Endometrium (tissue), 2 donors: Measurements from ENCODE around the gene MLLT10.

Source experiments
- FAIRE-seq: peaks from 2 replicates; lab custom pipeline; 2012; peaks lifted over from hg19 to GRCh38; lab: Jason Lieb, UNC
- donor health status: control.
- donor health status: control.

Gene MLLT10

DNA sequence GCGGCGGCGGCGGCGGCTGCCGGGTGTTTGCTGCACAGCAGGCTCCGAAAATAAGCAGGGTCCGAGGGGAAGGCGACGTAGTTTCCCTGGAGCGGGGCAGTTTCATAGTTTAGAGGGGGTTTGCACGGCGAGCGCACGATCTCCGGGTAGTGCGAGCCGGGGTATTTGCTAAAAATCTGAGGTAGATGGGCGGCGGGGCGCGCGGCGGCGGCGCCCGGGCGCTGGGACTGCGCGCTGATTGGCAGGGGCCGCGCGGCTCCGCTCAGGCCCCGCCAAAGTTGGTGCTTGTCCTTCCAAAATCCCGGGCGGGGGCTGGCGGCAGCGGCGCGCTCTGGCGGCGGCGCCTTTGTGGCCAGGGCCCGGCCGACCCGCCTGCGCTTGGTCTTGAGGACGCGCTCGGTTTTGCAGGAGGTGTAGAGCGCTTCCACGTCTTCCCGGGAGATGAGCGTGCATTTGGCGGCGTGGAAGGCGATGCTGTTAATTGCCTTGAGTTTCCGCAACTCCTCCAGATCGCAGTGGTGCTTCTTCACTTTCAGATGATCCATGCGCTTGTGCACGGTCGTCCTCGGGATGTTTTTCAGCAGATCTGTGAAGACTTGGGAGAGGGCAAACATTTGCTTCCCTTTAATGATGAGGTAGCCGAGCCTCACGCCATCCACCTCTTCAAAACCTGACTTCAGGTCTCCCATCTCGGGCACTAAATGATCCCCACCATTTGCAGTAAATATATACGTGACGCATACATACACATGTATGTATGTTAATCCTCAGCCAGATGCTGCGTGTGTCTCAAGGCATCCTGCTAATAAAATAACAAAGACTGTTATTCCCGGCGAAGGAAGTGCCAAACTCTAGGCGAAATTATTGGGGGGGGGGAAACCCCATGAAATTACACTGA lies 16.6 kb upstream of the MLLT10 start:
- no peak for FAIRE-seq

DNA sequence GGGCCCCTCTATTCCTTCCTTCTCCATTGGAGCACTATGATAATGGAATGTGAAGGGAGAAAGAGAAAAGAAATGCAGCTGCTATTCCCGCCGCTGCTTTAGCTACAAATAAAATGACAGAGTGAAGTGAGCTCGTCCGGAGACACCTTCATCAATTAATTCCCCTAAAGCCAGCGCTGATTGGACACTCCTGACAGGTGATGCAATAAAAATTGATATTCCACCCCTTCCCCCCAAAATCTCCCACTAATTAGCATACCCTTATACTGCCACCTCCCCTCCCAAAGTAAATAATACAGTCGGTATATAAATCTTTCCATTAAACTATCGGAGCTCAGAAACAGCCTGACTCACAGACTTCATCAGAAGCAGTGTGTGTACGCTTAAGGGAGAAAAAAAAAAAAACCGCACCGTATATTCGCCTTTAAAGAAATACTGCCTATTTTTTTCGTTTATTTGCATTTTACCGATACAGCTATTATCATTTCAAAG lies 15.8 kb upstream of the MLLT10 start:
- no peak for FAIRE-seq

DNA sequence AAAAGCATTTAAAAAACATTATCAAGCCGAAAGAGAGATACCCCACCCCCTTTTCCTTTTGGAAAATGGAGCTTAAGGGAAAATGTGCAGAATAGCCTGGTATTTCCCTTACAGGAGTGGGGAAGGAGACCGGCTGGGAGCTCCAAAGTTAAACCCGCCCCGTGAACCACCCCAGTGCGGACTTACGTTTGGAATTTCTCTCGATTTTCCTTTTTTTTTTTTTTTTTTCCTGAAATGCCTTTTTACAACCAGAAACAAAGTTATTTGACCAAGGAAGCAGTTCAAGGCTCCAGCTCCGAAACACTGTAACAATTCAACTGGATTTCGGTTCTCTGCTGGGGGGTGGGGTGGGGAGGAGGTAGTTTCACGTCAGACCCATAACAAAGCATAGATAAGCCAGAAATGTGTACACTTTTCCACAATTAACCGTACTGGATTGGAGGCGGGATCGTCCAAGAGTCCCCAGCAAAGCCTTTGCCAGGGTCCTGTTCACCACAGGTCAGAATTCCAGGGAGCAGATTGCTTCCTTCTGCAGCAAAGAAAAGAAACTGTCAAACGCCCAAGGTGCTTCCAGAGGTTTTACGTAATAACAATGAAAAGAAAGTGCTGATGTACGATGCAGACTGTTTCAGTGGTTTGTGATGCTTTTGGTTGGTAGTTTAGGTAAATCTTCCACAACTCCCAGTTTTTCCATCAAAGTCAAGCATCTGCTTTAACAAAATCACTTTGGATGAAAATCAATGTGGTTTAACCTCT lies 15.2 kb upstream of the MLLT10 start:
- FAIRE-seq = no peak

DNA sequence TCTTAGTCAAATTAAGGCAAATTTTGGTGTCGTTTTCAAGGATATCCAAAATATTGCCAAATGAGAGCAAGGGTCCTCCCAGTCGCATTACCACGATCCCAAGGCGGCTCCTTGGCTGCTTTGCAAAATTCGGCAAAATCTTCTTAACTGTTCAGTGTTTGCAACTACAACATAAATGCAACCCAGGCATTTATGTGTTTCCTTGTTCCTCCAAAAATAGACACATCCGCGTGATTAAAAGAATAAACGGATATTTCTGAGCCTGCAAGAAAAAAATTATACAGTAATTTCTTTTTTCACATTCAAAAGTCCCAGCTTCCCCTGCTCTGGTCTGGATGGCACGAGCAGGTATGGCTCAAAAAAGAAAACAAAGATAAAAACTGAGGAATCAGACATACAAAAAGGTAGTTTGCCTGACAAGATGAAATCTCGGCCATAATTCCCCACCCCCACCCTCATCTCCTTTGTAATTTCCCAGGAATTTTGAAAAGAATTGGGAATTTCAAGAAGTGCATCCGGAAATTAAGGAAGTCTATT lies 14.6 kb upstream of the MLLT10 start:
- no peak for FAIRE-seq

DNA sequence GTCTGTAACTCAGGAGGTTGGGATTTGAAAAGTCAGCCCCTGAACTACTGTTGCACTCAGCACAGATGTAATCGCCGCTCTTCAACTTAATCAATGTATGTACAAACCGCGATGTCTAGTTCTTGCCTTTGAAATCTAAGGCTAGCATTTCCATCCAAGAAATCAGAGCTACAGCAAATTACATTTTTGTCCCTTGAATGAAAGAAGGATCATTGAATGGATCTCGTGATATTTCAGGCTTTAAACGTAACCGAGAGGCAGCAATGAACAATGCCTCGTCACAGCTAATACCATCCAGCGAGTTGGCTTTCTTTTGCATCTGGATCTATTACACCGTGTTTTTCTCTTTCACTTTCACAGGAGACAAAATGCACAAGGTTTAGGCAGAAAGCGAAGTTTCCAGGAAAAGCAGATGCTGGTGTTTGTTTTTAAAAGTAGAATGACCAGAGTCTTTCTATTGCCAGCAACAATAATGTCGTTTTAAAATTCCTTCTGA lies 14.0 kb upstream of the MLLT10 start:
- FAIRE-seq = no peak

DNA sequence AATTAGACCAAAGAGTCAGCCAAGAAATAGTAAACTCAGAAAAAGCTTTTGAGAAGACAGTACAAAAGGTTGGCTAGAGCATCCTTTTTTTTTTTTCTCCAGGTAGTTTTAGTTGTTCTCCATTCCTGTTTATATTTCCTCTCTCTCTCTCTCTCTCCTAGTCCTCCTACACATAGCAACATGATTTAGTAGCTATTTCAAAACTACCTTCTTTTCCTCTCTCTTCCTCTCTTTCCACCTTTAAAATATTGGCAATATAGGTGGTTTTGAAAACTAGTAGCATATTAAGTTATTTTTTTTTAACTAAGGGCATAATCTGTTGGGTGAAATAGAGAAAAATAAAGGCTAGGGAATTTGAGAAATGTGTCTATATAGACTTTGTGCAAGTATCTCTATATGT lies 13.5 kb upstream of the MLLT10 start:
- FAIRE-seq = no peak

DNA sequence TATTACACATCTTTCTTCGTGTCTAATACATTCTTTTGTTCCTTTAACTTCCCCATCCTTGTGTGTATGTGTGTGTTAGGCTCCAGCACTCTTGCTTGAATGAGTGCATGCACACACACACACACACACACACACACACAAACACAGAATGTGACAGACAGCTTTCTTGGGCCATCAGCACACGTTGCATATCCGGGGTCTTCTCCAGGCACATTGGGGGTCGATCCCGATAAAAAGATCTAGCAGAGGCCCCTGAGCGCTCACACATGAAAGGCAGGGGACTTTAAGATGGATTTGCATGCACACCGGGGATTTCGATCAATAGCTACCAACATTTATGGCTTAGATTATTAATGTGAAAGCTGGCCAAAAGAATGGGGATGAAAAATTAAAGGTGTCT lies 13.1 kb upstream of the MLLT10 start:
- no peak for FAIRE-seq

DNA sequence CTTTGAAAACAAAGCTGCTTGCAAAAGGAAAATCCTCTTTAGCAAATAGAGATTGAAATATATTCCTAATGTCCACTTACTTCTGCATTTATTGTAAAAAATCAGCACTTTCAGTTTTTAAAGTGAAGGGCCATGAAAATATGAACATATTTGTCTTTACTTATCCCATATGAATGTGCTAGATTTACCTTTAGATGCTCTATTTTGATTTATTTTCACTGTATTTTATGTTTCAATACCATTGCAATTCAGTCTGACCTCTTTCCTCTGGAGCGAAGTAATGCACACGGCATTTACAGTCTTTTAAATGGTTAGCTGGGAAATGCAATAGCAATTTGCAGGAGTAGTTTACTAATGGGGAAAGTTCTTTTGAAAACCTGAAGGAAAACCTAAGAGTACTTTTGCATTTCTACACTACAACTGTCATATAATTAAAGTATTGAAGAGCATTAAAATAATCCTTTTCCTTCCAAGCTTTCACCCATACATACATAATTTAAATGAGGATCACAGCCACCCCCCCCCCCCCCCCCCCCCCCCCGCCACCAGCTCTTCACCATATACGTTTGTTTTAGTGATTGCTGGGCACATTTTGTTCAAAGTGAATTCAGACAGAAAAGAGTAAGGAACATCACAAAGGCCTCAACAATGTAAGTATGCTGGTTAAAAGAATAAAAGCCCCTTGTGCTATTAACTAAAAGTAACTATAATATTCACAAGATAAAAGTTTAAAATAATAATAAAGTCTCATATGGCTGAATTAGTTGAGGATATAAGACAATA lies 12.1 kb upstream of the MLLT10 start:
- no peak for FAIRE-seq

DNA sequence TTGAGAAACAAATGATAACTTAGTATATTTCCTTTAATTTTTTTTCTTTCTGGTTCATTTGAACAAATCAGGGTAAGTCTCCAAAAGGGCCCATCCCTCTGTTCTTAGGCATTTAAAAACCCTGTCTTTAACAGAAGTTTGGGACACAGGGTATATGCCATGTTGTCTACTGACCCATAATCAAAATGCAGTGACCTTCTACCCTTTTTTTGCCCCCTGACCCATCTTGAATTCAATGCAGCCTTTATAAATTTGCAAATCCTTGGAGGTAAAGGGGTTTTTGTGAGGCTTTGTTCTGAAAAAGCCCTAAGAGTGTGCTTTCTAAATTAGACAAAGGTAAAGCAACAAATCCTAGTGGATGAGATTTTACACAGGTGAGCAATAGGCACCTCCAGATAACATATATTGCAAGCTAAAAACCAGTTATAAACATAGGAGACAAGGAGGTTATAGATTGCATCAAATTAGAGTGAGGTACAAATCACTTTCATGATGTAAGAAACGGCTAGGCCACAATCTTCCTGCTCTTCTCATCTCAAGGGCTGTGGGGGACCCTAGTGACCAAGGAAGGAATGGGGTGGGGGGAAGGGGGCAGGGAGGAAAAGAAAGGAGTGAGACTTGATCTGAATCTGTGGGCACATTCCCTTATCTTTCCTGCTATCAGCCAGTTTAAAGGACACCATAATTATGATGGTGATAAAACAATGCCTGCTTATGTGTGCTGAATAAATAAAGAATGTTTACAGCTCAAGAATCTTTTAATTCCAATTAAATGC lies 11.2 kb upstream of the MLLT10 start:
- no peak for FAIRE-seq

DNA sequence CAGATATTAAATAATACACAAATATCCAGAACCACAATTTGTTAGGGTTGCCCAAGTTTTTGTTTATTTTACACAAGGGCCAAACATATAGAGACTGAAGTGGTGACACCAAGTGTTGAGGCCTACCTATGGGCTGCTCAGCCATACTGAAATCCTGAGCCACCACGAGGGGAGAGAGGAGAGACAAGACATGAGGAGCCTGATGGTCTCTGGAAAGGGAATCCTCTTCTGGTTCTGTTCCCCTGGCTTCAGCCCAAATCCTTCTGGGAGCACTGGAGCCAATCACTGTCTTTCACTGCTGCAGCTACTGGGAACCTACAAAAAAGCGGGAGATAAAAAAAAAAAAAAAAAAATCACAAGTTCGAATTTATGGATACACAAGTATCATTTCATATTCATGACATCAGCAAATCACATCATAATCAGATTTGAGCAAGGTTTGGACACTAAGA lies 10.4 kb upstream of the MLLT10 start:
- FAIRE-seq = no peak

DNA sequence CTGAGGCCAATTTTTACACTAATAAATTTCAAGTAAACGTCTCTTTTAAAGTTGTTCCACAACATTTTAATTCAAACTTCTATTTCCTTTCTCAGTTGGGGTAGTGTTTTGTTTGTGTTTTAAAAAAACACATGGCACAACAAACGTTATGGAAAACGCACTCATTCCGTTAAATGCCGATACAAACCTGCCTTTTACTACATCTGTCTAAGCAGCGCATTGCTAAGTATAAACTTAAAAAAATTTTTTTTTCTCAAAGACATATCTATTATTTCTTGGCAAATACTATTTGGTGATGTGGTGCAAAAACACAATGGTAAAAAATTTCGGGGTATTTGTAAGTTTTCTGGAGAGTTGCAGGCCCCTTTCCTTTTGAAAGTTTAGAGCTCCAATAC lies 9.9 kb upstream of the MLLT10 start:
- FAIRE-seq = no peak

DNA sequence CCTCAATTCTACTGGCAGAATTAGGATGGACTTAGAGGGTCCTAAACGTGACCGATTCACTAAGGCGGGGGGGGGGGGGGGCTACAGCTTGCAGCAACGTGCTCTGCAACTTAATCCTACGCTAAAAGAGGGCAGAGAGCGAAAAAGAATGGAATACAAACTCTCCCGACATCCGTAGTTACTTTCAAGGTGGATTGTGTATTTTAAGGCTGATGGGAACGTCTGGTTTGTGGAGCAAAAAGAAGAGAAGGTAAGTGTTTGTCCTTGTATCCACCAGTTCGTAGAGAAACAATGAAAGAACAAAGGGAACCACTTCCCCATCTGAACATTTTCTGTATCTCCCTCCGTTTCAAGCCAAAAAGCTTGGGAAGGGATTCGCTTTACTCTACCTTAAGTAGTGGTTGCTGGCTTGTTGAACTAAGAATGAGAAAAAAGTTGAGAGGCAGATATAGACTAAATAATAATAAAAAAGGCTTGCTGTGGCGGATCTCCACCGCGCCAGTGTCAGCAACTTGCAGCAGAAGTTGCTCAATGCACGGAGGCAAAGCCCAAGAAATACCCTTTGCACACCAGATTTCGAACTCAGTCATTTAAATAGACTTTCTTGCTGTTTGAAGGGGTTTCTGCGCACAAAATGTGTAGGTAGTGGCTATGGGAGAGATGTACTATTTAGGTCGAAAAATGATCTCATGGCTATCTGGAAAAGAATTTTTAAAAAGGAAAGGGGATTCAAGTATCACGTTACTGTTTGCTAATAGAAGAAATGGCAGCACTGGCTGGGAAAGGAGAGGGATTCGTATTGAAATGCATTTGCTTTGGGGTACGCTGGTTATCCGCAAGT lies 9.3 kb upstream of the MLLT10 start:
- no peak for FAIRE-seq

DNA sequence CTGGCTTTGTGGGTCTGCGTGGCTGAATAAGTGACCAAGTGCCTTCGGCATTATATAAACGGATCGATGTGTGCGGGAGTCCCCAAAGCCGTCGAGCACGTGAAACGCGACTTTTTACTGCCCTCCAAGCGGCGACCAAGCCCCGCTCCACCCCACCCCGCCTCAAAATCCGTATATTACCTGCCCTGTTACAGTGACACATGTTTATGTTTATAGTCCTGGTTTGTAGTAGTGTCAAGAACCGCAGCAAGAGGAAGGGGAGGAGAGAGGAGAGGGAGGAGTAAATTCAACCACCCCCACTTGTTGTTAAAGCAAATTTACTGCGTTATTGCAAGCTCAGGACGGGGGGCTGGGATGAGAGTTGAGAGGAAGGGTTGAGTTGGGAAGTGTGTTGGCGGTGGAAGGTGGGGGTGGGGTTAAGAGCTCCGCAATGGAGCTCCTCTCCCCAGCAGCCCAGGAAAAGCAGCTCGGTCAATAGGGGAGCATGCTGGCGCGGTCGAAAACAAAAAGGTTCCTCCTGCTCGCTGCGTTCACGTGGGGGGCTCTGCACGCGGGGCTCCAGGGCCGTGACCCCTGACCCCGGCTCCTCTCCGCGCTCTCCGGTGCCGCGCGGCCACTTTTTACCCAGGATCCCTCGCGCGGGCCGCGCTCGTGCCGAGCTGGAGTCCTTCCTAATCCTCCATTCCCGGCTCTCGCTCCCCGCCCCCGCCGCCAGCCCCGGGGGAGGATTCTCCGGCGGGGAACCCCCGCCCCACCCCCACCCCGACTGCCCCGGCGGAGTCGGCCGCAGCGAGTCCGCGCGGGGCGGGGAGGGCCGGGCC lies 8.5 kb upstream of the MLLT10 start, which contains the start of gene SKIDA1:
TSS of gene SKIDA1 (minus strand) at position 316 of the 821 bp plus-strand sequence. CDS start 7,860 bp downstream, outside the sequence.
- FAIRE-seq = peak; percentile 79

DNA sequence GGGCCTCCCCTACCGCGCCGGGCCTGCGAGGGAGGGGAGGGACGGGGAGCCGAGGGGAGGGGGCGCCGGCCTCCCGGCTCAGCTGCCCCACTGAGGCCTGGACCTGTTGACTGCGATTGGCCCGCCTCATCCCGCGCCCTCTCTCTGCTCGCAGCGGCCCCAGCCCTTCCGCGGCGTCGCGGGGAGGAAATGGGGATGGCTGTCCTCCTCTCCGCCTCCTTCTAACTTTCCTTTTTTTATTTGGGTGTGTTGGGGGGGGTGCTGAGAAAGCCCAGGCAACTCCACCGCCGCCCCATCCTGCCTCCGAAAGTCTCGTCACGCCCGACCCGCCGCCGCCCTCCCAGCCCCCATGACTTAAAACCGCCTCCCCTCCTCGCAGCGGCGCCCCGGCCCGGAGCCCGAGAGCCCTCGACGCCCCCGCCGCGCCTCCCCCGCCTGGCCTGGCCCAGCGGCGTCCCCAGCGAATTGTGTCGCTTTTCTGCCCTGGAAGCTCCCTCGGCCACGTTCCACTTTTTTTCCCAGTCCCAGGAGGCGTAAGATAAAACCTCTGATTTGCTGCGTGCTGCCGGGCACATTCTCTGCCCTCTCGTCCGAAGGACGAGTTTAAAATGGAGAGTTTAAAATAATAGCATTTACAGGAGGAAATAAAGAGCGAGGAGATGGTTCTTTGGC lies 7.7 kb upstream of the MLLT10 start:
- no peak for FAIRE-seq

DNA sequence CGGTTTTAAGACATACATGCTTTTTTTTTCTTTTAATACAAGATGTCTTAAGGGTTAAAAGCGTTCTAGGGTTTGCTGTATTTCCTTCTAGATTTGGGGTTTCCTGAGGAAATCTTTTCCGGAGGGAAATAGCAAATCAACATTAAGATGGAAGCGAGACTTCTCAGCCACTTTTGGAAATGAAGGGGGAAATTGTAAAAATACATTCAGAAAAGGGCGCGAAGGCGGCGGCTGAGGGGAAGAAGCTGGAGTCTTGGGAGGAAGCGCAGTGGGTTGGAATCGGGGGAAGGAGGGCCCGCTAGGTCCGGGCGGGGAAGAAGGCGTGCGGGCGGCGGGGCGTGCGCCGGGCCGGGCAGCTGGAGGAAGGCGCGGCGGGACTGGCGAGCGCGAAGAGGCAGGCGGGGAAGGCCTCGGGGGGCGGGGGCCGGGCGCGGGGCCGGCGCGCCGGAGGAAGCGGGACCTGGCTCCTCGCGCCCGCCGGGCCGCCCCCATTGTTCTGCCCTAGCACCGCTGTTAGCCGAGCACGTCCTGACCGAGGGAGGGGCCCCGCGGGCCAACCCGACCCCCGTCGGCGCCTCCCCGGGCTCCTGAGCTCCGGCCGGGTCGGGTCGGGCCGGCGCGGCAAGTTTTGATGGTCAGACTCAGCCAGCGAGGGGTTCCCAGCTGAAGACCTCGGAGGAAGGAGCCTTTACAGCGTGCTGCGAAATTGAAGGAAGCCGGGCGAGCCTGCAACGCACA lies 7.0 kb upstream of the MLLT10 start:
- no peak for FAIRE-seq

DNA sequence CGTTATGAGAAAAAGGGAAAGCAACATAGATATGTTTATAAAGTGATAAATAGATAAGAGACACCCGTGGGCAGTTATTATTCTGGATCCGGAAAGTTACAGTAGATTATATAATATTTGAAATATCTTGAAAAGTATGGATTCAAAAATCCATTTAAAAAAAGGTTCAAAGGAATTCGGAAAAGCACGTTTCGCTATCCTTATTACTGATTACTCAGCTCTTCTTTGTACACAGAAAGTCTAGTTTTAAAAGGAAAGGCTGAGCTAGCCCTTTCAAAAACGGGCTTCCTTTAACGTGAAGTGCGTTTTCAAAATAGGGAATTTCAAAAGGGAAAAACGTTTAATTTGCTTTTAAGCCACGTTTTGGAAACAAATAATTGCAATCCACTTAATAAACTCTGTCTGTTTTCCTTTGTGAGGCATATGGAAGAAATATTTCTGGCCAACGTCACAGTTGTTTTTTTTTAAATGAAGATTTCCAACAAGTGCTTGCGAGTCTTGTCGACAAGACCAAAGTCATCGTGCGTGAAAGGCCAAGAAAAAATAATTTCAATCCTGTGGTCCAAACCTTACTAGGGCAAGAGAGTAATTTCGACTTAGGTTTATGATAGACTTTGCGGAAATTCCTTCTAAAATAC lies 6.3 kb upstream of the MLLT10 start:
- peak; percentile 45 for FAIRE-seq
